Activated naive CD4-positive, alpha-beta T cell treated with anti-CD3 and anti-CD28 coated beads, Interleukin-2, amount 10 ng/mL, durations not matched to agents 7 days and 5 days (primary cell): ENCODE results near the gene TAX1BP3.
"Not testable (repeated sequence)": the region's sequence is repeated elsewhere in the genome, so short reads cannot be mapped to it uniquely, and the experiment has no call there.

Experiments used
- CTCF ChIA-PET: fragments of 350-600 bp; sonication (Branson Sonifier 250); formaldehyde crosslinking; loops from one replicate; lab custom pipeline; 2021; ENCODE audit warnings: antibody characterized with exemption; lab: Charles Lee
- DNase-seq: peaks from one replicate; pipeline ENCODE4 v3.0.0-alpha.2; 2020
- H3K27ac Mint-ChIP-seq: one replicate; pipeline ENCODE4 v1.8.0; 2021; ENCODE audit warnings: mild to moderate bottlenecking, moderate library complexity, mixed read lengths
- H3K27me3 Mint-ChIP-seq: one replicate; pipeline ENCODE4 v1.8.0; 2021; ENCODE audit warnings: mild to moderate bottlenecking, mixed read lengths
- H3K36me3 Mint-ChIP-seq: one replicate; pipeline ENCODE4 v1.8.0; 2021; ENCODE audit warnings: mixed read lengths
- H3K4me1 Mint-ChIP-seq: one replicate; pipeline ENCODE4 v1.8.0; 2021; ENCODE audit warnings: mixed read lengths
- H3K4me3 Mint-ChIP-seq: one replicate; pipeline ENCODE4 v1.8.0; 2021; ENCODE audit warnings: mild to moderate bottlenecking, moderate library complexity, mixed read lengths
- H3K9me3 Mint-ChIP-seq: one replicate; pipeline ENCODE4 v1.8.0; 2021; ENCODE audit warnings: mixed read lengths

Gene TAX1BP3, protein sequence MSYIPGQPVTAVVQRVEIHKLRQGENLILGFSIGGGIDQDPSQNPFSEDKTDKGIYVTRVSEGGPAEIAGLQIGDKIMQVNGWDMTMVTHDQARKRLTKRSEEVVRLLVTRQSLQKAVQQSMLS

GRCh38 chr17:3668279-3669084 lies at the start of gene TAX1BP3, which contains the start of gene EMC6:
Gene TAX1BP3 (minus strand): TSS chr17:3668578. CDS start chr17:3668526, 52 bp downstream.
Gene EMC6 (plus strand): TSS chr17:3668812. CDS start chr17:3669147, 335 bp downstream.
- Mint-ChIP-seq H3K4me3 (peak within 1 kb of the TSS; percentile 93), H3K36me3 (peaks cover 11% of the 10 kb centered on the region), H3K4me1 (peaks cover 31% of the 10 kb centered on the region), H3K27me3 (no peaks in the 10 kb centered on the region), H3K27ac (peak within 1 kb of the TSS; percentile 85), H3K9me3 (no peaks in the 10 kb centered on the region)
- CTCF ChIA-PET = no interaction called here
- DNase-seq = peak; percentile 98

DNA sequence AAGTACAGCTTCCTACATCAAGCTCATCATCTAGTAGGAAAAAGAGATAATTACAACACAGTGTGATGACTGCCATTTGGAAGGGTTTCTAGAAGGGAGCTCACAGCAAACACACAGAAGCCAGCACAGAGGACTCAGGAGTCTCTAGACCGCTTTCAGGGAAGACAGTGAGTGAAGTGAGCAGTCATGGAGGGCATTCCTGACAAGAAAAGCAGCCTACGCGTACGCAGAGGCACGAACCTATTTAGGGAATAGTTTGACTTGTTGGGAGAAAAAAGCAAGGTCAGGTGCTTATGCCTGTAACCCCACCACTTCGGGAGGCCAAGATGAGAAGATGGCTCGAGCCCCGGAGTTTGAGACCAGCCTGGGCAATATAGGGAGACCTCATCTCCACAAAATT lies 46.9 kb upstream of the TAX1BP3 start:
- H3K27ac Mint-ChIP-seq = no peak overlapping the region
- CTCF ChIA-PET = no interaction called here
- no peak overlapping the region for H3K4me3 Mint-ChIP-seq
- peaks cover 64% of the 10 kb centered on the region for H3K36me3 Mint-ChIP-seq
- peaks cover 47% of the 10 kb centered on the region for H3K4me1 Mint-ChIP-seq
- no peak for DNase-seq
- no peaks in the 10 kb centered on the region for H3K27me3 Mint-ChIP-seq
- H3K9me3 Mint-ChIP-seq = no peaks in the 10 kb centered on the region

DNA sequence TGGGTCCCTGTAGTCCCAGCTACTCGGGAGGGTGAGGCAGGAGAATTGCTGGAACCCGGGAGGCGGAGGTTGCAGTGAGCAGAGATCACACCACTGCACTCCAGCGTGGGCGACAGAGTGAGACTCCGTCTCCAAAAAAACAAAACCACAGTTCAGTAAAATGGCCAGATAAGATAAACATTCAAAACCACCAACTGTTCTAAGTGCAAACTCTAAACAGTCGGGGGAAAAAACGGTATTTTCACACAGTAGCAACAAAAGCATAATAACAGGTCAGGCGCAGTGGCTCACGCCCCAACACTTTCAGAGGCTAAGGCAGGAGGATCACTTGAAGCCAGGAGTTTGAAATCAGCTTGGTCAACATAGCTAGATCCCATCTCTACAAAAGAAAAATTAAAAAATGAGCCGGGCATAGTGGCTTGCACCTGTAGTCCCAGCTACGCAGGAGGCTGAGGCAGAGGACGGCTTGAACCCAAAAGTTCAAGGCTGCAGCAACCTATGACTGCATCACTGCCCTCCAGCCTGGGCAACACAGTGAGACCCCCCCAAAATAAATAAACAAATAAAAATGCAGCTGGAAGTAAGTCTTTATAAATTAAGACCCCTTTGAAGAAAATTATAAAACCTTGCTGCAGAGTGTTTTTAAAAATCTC lies 44.6 kb upstream of the TAX1BP3 start:
- Mint-ChIP-seq H3K27ac (peak overlapping the region; percentile 93), H3K27me3 (no peaks in the 10 kb centered on the region), H3K4me3 (no peak overlapping the region), H3K36me3 (peaks cover 54% of the 10 kb centered on the region), H3K9me3 (no peaks in the 10 kb centered on the region), H3K4me1 (peaks cover 53% of the 10 kb centered on the region)
- CTCF ChIA-PET = interaction anchor here (0.7 to 0.9 kb wide), 3 partner anchors 10 to 30 kb away, joined by 3 to 4 read pairs (median 3); no protein-coding TSS in a partner anchor
- DNase-seq = no peak

DNA sequence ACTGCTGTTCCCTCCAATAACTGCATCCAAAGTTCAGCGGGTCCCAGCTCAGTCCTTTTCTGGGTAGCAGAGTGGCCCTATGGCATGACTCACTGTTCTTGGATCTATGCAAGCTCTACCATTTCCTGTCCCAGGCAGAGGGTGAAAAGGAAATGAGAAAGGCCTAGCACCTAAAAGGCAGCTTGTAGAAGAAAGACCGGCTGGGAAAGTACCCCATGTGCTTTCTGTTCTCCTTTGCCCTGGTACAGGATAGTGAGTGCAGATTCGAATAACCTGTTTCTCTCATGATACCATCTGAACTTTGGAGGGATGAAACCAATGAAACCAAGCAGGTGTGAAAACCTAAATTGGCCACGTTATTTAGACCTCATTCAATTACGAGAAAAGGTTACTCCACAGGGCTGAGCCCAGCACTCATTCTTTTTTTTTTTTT lies 42.6 kb upstream of the TAX1BP3 start:
- no peaks in the 10 kb centered on the region for H3K9me3 Mint-ChIP-seq
- peaks cover 36% of the 10 kb centered on the region for H3K36me3 Mint-ChIP-seq
- no peaks in the 10 kb centered on the region for H3K27me3 Mint-ChIP-seq
- peak; percentile 84 for DNase-seq
- peak overlapping the region; percentile 10 for H3K4me3 Mint-ChIP-seq
- peaks cover 53% of the 10 kb centered on the region for H3K4me1 Mint-ChIP-seq
- H3K27ac Mint-ChIP-seq = peak overlapping the region; percentile 93
- CTCF ChIA-PET = interaction anchor here (0.7 to 2.1 kb wide), 6 partner anchors 13 to 30 kb away, joined by 3 to 11 read pairs (median 4); partner anchors contain the start of gene HASPIN

GRCh38 chr17:3708366-3708765 lies 40.0 kb upstream of the TAX1BP3 start:
- H3K27me3 Mint-ChIP-seq = no peaks in the 10 kb centered on the region
- H3K4me3 Mint-ChIP-seq = no peak overlapping the region
- peaks cover 50% of the 10 kb centered on the region for H3K4me1 Mint-ChIP-seq
- H3K36me3 Mint-ChIP-seq = peaks cover 24% of the 10 kb centered on the region
- no peaks in the 10 kb centered on the region for H3K9me3 Mint-ChIP-seq
- peak overlapping the region; percentile 42 for H3K27ac Mint-ChIP-seq
- no peak for DNase-seq
- CTCF ChIA-PET = interaction anchor here (1.0 to 1.4 kb wide), 2 partner anchors 12 to 26 kb away, joined by 3 read pairs; partner anchors contain the start of gene P2RX5

- H3K27me3 Mint-ChIP-seq, H3K27ac Mint-ChIP-seq, DNase-seq, H3K9me3 Mint-ChIP-seq, H3K4me3 Mint-ChIP-seq: not testable (repeated sequence)
- CTCF ChIA-PET = interaction anchor here (1.0 kb wide), 1 partner anchor 31 kb away, joined by 3 read pairs; no protein-coding TSS in a partner anchor
- Mint-ChIP-seq H3K36me3 (peaks cover 16% of the 10 kb centered on the region), H3K4me1 (peaks cover 25% of the 10 kb centered on the region)
Measured at GRCh38 chr17:3705718-3705984, 37.3 kb upstream of the TAX1BP3 start.

DNA sequence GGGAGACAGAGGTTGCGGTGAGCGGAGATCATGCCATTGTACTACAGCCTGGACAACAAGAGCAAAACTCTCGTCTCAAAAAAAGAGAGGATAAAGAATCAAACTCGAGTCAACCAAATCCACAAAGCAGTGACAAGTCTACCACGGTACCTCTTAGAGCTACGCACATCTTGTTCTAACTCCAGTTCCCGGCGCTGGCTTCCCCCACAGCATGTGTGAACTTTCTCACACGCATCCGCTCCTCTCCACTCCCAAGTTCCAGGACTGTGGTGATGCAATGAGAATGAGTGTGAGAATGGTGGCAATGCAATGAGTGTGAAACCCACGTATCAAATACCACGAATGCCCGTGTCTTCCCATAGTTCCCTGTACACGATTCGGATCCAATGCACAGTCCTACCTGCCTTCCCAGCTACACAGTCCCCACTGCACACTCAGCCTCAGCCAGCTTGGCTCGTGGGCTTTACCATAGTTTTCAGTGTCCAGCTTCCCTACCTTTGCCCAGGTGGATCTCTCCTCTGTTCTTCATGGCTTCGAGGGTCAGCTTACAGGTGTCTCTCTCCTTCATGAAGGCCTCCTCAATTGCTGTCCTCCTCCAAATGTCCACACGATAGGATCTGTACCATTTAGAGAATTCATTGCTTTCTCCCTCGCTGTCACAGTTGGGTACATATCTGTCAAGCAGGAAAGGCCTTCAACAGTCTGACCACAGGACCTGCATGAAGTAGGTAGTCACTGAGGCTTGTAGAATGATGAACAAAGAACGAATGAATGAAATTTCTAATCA lies 36.7 kb upstream of the TAX1BP3 start:
- DNase-seq = no peak
- Mint-ChIP-seq H3K4me1 (peaks cover 22% of the 10 kb centered on the region), H3K4me3 (no peak overlapping the region), H3K9me3 (peaks cover 6% of the 10 kb centered on the region), H3K27ac (no peak overlapping the region), H3K36me3 (peaks cover 15% of the 10 kb centered on the region), H3K27me3 (no peaks in the 10 kb centered on the region)
- CTCF ChIA-PET = no interaction called here

DNA sequence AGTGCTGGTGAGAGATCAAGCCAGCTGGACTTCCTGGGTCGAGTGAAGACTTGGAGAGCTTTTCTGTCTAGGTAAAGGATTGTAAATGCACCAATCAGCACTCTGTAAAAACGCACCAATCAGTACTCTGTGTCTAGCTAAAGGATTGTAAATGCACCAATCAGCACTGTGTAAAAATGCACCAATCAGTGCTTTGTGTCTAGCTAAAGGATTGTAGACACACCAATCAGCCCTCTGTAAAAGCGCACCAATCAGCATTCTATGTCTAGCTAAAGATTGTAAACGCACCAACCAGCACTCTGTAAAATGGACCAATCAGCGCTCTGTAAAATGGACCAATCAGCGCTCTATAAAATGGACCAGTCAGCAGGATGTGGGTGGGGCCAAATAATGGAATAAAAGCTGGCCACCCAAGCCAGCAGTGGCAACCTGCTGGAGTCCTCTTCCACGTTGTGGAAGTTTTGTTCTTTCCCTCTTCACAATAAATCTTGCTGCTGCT lies 33.7 kb upstream of the TAX1BP3 start:
- not testable (repeated sequence) for H3K4me1 Mint-ChIP-seq, DNase-seq, H3K27ac Mint-ChIP-seq, H3K36me3 Mint-ChIP-seq, H3K27me3 Mint-ChIP-seq, H3K9me3 Mint-ChIP-seq, H3K4me3 Mint-ChIP-seq
- CTCF ChIA-PET = interaction anchor here (1.0 kb wide), 1 partner anchor 161 kb away, joined by 4 read pairs; no protein-coding TSS in a partner anchor

GRCh38 chr17:3699951-3700350 lies 31.6 kb upstream of the TAX1BP3 start:
- H3K4me3 Mint-ChIP-seq = no peak overlapping the region
- H3K27me3 Mint-ChIP-seq = peaks cover 4% of the 10 kb centered on the region
- no peak for DNase-seq
- no peak overlapping the region for H3K27ac Mint-ChIP-seq
- H3K4me1 Mint-ChIP-seq = peaks cover 17% of the 10 kb centered on the region
- peaks cover 6% of the 10 kb centered on the region for H3K9me3 Mint-ChIP-seq
- CTCF ChIA-PET = no interaction called here
- peaks cover 10% of the 10 kb centered on the region for H3K36me3 Mint-ChIP-seq

DNA sequence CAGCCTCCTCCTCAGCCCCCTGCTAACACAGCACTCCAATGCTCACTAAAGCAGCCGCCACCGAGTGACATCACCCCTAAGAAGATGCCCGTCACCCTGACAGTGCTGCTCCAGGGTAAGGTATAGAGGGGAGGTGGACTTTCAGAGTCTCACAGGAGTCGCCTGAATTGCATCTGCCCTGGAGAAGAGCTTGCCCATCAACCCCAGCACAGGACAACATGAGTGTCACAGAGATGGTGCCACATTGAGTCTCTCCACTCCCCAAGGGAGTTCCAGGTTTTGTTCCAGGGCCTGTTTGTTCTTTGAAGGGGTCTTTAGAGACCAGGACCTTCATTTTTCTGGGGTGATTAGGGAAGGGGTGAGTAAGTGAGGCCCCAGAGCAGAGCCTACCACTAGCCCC lies 29.8 kb upstream of the TAX1BP3 start:
- Mint-ChIP-seq H3K27ac (no peak overlapping the region), H3K4me1 (peaks cover 31% of the 10 kb centered on the region), H3K9me3 (peaks cover 6% of the 10 kb centered on the region), H3K36me3 (peaks cover 12% of the 10 kb centered on the region), H3K27me3 (peaks cover 4% of the 10 kb centered on the region), H3K4me3 (no peak overlapping the region)
- CTCF ChIA-PET = no interaction called here
- DNase-seq = no peak

DNA sequence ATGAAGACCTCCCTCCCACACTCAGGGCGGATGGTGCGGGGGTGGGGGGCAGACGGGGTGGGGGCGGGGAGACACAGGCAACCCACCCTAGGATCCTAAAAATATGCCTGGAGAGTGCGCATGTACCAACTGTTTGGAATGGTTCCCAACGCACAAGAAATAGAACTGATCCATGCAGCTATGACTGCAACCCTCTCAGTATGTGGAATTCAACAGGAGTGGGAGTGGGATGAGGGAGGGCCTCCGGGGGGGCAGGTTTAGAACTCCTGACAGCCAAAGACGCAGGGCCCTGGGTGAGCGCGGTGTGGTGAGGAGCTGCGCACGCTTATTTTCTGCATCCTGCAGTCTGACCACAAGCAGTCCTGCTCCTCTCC lies 28.7 kb upstream of the TAX1BP3 start:
- Mint-ChIP-seq H3K9me3 (no peaks in the 10 kb centered on the region), H3K4me1 (peaks cover 33% of the 10 kb centered on the region), H3K27ac (no peak overlapping the region), H3K4me3 (no peak overlapping the region), H3K36me3 (peaks cover 7% of the 10 kb centered on the region), H3K27me3 (peaks cover 4% of the 10 kb centered on the region)
- CTCF ChIA-PET = interaction anchor here (1.1 kb wide), 1 partner anchor 26 kb away, joined by 3 read pairs; no protein-coding TSS in a partner anchor
- no peak for DNase-seq

DNA sequence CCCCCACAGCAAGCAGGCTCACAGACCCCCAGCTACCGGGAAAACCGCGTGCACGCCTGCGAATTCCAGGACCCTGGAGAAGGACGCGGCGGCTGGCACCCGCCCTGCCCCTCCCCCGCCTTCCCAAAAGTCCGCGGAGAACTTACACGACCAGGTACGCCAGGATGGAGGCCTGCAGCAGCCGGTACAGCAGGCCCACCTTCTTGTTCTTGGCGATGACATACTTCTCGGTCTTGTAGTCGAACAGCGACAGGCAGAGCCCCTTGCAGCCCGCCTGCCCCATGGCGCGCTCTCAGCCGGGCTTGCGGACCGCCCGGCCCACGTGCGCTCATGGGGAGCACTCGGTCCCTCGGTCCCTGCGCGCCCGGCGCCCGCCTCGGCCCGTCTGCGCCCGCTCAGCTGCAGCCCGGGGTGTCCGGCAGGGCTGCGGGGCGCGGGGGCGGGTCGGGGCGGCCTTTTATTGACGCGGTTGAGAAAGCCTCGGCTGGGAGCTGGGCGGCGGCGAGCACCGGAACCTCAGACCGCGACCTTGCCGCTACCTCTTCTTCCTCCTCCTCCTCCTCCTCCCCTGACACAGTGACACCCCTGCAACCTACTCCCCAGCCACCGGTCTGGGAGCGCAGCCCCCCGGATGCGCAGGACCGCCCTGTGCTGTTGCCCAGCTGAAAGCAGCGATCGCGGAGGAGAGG lies 27.5 kb upstream of the TAX1BP3 start, which contains the start of gene P2RX5:
TSS of gene P2RX5 (minus strand) at position 433 of the 689 bp plus-strand sequence. CDS start at position 283, 150 bp downstream.
- CTCF ChIA-PET = interaction anchor here (0.6 to 1.2 kb wide), 8 partner anchors 12 to 42 kb away, joined by 3 to 5 read pairs (median 3); partner anchors contain the start of gene HASPIN

More for the DNA sequence above, 27.5 kb upstream of the TAX1BP3 start, which contains the start of gene P2RX5:
- DNase-seq = peak; percentile 62
- H3K9me3 Mint-ChIP-seq = no peaks in the 10 kb centered on the region
- peak within 1 kb of the TSS; percentile 91 for H3K27ac Mint-ChIP-seq
- H3K36me3 Mint-ChIP-seq = peaks cover 8% of the 10 kb centered on the region
- H3K4me3 Mint-ChIP-seq = peak within 1 kb of the TSS; percentile 88
- H3K4me1 Mint-ChIP-seq = peaks cover 34% of the 10 kb centered on the region
- peaks cover 4% of the 10 kb centered on the region for H3K27me3 Mint-ChIP-seq
